GM18868 (cell line): Measurements from ENCODE around the gene UBE2K.
"Not testable (repeated sequence)": the region's sequence is repeated elsewhere in the genome, so short reads cannot be mapped to it uniquely, and the experiment has no call there.

Experiments
- ATAC-seq: cut with Tn5 transposase; IDR thresholded peaks from one replicate; pipeline ENCODE4 v1.9.1; 2021; ENCODE audit warnings: mild to moderate bottlenecking, moderate library complexity; ENCODE audit not compliant: unreplicated experiment

The UBE2K gene

DNA sequence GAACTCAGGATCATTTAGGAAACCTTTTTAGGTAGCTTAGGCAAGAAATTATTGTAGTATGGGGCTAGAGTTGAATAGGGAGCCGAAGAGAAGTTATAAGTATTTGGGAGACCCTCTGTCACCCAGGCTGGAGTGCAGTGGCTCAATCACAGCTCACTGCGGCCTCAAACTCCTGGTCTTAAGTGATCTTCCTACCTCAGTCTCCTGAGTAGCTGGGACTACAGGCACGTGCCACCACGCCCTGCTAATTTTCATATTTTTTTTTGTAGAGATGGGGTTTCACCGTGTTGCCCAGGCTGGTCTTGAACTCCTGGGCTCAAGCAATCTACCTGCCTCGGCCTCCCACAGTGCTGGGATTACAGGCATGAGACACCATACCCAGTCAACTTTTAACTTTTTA lies 23.3 kb downstream of the UBE2K start:
- ATAC-seq = not testable (repeated sequence)

DNA sequence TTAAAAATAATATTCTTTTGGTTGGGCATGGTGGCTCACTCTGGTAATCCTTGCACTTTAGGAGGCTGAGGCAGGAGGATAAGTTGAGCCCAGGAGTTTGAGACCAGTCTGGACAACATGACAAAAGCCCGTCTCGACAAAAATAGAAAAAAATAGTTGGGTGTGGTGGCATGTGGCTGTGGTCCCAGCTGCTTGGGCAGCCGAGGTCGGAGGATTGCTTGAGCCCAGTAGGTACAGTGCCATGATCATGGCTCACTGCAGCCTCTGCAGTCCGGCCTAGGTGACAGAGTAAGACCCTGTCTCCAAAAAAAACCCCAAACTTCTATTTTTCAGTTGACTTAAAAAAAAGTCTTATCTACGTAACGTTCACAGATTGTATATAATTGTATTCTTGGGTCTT lies 23.9 kb downstream of the UBE2K start:
- no peak for ATAC-seq

DNA sequence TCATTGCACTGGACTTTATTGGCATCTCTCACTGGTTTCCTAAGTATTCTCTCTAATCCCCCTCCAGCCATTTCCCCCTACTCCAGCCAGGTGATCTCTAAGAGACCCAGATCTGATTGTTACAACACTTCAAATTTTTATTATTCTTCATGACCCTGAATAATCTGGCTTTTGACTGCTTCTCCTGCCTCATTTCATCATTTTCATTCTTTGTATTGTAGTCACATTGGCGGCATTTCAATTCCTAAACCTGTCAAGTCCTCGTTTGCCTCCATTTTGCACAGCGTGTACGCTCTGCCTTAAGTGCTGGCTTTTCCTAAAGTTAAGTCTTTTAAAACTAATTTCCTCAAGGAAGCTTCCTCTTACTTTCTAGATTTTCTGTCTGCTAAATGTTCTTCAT lies 31.6 kb downstream of the UBE2K start:
- ATAC-seq = no peak

DNA sequence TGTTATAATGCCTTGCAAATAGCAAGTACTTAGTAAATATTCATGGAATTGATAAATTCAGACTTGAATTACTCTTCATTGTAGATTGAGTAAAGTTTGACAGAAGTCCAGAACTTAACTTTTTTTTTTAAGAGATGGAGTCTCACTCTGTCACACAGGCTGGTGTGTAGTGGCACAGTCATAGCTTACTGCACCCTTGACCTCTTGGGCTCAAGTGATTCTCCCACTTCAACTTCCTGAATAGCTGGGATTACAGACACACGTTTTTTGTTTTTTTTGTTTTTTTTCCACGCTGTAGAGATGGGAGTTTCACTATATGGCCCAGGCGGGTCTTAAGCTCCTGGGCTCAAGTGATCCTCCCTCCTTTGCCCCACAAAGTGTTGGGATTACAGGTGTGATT lies 32.1 kb downstream of the UBE2K start:
- ATAC-seq = no peak

DNA sequence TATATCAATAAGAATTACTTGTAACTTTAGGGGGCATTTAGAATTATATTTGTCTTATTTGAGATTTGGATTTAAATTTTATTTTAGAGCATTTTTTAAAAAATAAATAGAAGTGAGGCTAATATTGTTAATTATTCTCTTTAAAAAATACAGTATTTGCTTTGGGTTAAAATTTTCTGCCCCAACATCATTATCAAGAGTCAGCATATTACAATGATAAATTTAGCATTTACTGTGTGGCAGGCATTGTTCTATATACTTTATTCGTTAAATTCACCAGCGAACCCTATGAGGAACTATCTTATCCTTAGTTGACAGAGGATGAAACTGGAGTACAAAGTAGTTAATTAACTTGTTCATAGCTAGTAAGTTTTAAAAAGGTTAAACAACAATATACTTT lies 34.0 kb downstream of the UBE2K start:
- no peak for ATAC-seq

DNA sequence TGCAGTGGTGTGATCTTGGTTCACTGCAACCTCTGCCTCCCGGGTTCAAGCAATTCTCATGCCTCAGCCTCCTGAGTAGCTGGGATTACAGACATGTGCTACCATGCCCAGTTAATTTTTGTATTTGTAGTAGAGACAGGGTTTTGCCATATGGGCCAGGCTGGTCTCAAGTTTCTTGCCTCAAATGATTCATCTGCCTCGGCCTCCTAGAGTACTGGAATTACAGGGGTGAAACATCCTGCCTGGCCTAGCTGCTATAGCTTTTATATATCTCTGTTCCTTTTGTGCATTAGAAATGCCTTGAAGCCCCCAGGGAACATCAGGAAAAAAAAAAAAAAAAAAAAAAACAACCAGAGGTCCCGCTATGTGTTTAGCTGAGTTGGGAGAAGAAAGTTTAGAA lies 34.8 kb downstream of the UBE2K start:
- ATAC-seq = no peak

DNA sequence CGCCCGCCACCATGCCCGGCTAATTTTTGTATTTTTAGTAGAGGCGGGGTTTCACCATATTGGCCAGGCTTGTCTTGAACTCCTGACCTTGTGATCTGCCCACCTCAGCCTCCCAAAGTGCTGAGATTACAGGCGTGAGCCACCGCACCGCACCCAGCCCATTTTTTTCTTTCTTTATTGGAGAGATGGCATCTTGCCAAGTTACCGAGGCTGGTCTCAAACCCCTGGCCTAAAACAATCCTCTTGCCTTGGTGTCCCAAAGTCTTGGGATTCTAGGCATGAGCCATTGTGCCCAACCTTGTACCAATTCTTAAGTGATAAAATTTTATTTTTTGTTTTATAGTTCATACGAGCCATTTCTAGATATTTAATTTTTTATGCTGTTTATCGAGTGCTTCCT lies 41.7 kb downstream of the UBE2K start:
- not testable (repeated sequence) for ATAC-seq

DNA sequence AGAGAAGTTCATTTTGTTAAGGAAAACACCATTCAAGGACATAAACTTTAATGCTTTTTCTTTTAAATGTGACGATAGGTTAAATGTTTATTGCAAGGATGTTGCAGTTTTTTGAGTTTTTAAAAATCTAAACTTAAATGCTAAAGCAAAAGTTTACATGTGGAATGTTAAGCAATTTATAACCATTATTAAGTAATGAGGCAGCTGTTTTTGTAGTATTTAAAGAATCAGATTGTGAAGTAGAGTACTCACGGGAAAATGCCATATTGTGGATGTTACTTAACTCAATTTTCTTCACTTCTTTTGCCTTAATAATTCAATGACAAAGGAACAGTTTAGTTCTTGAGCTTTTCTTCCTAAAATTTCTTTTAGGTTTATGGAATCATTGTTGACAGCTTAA lies 43.5 kb downstream of the UBE2K start:
- ATAC-seq = no peak

DNA sequence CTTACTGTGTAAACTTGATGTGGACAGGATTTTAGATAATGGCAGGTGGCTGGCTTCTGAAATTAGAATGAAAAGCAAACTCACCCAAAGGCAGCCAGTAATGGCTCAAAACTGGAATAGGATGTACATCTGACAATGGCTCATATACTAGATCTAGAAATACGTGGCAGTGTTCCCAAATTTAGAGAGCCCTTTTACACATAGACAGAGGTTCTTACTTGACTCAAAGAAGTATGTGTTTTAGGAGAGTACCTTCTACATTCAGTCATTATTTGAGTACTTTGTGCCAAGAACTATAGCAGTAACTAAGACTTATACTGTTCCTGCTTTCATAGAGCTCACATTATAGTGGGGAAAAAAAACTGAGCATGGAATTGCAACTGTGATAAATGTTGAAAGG lies 48.0 kb downstream of the UBE2K start:
- no peak for ATAC-seq

DNA sequence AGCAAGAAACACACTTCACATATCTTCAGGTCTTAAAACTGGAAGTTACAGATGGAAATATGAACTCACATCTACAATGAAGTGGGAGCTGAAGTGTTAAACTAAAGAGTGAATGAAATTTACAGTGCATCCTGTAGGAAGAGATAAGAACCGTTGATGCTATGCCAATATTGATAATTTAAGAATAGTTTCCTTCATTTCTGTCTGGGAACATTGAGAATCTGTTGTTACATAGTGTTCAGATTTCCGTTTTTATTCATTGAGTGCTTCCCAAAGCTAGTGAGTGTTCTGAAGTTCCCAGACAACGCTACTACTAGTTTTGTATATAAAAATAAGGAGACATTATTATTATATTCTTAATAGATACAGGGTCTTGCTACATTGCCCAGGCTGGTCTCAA lies 52.3 kb downstream of the UBE2K start:
- ATAC-seq = no peak

DNA sequence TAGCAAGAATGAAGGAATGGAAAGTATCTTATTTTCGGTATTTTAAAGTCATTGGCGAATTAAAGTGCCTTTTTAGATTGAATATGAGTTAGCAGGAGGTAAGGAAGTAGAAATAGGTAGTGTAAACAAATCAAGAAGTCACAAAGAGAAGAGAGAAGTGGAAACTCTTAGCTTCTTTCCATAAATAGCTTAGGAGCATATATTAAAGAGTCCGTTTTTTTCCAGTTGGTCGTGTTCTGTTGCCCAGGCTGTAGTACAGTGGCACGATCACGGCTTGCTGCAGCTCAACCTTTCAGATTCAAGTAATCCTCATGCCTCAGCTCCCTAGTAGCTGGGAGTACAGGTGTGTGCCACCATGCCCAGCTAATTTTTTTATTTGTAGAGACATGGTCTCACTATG lies 56.4 kb downstream of the UBE2K start:
- ATAC-seq = no peak

DNA sequence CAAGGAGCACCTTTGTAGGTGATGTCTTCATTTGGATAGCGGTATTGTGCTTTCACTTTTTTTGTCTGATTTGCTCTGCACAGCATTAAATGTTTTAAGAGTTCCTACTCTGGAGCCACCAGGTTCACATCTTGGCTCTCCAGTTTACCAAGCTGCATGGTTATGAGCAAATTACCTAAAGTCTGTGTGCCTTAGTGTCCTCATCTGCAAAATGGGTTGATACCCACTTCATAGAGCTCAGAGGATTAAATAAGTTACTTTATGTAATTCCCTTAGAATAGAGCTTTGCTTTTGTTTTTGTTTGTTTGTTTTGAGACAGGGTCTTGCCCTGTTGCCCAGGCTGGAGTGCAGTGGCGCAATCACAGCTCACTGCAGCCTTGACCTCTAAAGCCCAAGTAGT lies 58.2 kb downstream of the UBE2K start:
- no peak for ATAC-seq

DNA sequence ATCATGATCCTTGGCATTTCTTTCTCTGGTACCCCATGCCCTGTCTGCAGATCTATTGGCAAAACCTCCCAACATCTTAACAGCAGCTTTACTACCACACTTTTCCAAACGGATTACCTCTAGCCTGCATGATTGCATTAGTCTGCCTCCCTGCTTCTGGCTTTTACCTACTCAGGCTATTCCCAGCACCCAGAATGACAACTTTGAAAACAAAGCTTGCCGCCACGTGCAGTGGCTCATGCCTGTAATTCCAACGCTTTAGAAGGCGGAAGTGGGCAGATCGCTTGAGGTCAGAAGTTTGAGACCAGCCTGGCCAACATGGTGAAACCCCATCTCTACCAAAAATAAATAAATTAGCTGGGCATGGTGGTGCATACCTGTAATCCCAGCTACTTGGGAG lies 60.2 kb downstream of the UBE2K start:
- no peak for ATAC-seq

DNA sequence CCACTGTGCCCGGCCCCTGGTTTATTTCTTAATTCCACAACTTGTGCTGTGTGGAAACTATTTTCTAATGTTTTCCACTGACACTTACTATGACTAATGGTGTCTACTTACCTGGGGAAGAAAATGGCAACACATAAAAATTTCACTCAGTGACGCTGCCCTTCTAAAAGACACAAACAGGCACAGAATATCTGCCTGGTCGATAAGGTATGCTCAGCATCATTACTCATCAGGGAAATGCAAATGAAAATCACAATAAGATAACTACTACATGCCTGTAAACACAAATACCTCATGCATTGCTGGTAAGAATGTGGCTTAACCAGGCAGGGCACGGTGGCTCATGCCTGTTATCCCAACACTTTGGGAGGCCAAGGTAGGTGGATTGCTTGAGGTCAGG lies 61.6 kb downstream of the UBE2K start:
- ATAC-seq = no peak

DNA sequence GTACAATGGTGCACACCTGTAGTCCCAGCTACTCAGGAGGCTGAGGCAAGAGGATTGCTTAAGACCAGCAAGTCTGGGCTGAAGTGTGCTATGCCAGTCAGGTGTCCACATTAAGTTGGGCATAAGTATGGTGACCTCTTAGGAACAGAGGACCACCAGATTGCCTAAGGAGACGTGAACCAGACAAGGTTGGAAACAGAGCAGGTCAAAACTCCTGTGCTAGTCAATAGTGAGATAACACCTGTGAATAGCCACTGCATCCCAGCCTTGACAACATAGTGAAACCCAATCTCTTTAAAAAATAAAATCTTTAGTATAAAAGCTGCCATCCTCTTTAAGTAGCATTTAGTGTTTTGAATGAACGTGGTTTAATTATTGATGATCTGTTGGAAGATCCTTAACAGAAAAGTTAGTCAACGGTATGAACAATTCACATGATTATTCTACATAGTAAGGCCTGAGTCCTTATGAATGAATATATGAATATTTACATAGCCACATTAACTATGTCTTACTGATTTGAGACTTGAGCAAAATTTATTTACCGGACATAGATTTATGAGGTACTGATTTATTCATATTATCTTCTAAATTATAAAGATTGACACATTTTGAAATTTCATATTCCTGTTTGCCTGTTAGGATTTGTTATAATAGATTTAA lies 63.2 kb downstream of the UBE2K start:
- no peak for ATAC-seq

DNA sequence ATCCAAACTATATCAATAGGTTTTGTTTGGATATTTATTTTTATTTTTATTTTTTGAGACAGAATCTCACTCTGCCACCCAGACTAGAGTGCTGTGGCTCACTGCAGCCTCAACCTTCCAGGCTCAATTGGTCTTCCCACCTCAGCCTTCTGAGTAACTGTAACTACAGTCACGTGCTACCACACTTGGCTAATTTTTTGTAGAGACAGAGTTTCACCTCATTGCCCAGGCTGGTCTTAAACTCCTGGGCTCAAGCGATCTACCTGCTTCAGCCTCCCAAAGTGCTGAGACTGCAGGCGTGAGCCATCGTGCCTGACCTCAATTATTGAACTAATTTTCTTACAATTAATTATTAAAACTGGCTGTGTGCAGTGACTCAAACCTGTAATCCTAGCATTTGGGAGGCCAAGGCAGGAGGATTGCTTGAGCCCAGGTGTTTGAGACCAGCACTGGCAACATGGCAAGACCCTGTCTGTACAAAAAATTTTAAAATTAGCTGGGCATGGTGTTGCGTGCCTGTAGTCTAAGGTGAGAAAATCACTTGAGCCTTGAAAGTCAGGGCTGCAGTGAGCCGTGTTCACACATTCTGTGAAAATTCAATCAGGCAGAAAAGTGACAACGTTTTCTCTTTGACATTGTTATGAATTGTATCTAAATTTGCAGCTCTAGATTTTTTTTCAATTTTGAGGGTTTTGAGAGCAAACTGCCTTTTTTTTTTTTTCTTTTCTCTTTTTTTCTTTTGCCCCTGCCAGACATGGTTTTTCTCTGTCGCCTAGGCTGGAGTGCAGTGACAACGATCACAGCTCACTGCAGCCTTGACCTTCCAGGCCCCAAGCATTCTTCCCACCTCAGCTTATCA lies 66.0 kb downstream of the UBE2K start:
- ATAC-seq = peak; percentile 78

DNA sequence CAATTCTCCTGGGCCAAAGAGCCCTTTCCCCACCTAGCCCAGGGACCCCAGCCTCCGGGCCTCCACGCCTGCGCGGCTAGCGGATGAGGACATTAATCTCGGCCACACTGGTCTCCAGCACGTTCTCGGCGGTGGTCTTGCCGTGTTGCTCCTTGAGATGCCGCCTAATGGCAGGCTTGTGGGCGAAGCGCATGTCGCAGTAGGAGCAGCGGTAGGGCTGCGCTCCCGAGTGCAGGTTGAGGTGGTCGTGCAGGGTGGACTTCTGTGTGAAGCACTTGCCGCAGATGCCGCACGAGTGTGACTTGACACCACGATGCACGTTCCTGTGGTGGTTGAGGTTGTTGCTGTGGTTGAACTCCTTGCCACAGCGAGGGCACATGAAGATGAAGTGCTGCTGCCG lies 72.1 kb downstream of the UBE2K start:
- no peak for ATAC-seq

DNA sequence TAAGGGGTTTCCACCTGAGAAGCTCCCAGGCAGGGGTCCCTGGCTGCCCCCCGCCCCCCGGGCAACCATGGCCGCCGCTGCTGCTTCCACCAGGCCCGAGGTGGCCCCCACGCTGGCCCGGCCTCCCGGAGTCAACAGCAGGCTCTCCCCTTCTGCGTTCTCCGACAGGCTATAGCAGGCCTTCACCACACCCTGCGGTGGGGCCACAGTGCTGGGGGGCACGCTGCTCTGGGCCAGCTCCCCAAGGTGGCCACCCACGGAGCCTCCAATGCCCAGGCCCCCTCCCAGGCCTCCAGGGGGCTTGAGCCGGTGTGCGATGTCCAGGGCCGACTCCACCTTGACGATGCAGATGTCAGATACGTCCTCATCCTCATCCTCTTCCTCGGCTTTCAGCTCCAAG lies 72.5 kb downstream of the UBE2K start:
- ATAC-seq = no peak

DNA sequence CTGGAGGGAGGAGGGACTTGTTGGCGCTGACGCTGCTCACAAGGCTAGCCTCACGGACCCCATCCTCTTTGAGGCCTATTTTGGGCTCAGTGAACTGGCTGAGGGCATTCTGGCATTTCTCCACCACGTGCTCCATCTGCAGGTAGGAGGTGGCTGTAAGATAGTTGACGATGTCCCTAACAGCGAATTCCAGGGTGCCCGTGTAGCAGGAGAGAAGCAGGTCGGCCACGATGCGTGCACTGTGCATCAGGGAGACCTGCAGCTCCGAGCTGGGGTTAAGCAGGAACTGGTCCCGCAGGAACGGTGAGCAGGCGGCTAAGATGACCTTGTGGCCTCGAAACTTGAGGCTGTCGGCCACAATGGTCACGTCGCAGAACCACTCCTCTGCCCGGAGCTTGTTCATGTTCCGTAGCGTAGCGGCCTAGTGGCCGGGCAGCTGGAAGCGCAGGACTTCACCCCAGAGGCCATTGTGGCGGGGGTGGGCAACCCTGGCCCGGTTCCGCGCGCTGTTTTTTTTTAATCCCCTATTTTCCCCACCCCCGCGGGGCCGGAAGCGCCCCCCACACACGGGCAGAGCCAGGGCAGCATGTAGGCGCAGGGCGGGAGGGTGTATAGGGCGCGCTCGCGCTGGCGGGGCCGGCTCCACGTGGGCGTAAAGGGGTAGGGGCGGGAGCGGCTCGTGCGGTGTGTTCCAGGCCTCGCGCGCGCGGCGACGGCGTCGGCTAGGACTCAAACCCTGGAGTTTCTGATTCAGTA lies 73.2 kb downstream of the UBE2K start:
- ATAC-seq = no peak

DNA sequence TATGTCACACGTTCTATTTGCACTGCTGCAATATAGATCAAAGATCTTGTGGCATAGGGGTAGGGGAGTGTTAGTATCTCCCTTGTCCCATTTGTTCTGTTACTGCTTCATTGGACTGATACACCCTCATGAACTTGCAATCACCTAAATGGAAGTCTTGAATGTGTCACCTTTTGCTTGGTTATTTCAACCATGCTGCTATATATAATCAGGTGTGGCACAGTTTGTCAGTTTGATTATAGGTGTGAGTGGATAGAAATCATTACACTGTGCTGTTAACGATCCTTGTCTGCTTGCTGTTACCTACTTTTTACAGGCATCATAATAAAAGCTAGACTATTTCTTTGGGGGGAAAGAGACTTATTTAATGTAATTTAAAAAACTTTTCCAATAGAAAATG lies 84.1 kb downstream of the UBE2K start:
- ATAC-seq = not testable (repeated sequence)

DNA sequence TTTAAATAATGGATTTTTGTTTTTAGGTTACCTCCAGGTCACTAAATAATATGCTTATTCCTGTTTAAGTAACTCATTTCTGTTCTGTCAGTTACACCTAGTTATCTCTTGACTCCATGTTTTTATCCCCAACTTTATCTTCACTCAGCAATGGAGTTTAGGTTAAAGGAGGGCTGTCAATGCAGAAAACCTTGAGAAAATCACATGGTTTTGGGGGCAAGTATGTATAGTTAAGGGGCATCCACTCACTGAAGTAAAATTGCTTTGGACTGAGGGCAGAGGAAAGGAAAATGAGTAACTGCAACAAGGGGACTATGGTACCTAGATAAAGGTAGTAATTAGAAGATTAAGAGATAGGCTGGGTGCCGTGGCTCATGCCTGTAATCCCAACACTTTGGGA lies 87.1 kb downstream of the UBE2K start:
- no peak for ATAC-seq

DNA sequence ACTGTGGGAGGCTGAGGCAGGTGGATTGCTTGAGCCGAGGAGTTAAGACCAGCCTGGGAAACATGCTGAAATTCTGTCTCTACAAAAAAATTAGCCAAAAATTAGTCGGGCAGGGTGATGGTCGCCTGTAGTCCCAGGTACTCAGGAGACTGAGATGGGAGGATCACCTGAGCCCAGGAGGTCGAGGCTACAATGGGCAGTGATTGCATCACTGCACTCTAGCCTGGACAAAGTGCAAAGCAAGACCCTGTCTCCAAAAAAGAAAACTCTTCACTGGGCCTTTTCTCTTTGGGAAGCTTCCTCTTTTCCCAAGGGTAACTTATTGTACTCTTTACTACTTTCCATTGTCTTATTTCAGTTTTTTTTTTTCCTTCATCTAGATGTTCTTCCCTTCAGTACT lies 88.9 kb downstream of the UBE2K start:
- no peak for ATAC-seq
